Gastrocnemius medialis (tissue), 4 donors: Measurements from ENCODE around the gene FOXN1.

ENCODE experiments used
- CTCF ChIP-seq, 5 experiments: fragments of 450-650 bp in 3 of 5; fragments of 200-600 bp in 2 of 5; sonication (generic) in 2 of 5; IDR thresholded peaks in 4 of 5; conservative IDR thresholded peaks in 1 of 5; 1 replicate in 4 of 5; 2 replicates in 1 of 5; pipeline ENCODE4 v1.5.1; 2016 to 2019; ENCODE audit warnings: antibody characterized with exemption in 5 of 5, mild to moderate bottlenecking in 3 of 5, moderate library complexity in 3 of 5
- POLR2A ChIP-seq, 2 donors: fragments of 450-650 bp; IDR thresholded peaks; one replicate each; pipeline ENCODE4 v1.6.1; 2017; ENCODE audit warnings: antibody characterized with exemption in 2 of 2, mild to moderate bottlenecking in 2 of 2, moderate library complexity in 2 of 2

- TF ChIP-seq CTCF (IDR thresholded peaks at IDR 0.05 in 4 of 5, conservative IDR thresholded peaks at IDR 0.05 in 1 of 5), result no peak
- TF ChIP-seq POLR2A (IDR thresholded peaks at IDR 0.05), result no peak
Observed at GRCh38 chr17:28493460-28493859, 12.7 kb upstream of the FOXN1 start.
